Measurements from ENCODE around the gene FOXK2. TPM values are rescaled to one million over a fixed set of nuclear protein-coding genes. Genes with fewer than 3 reads are reported as not detected.
"Not testable (repeated sequence)": the region's sequence is repeated elsewhere in the genome, so short reads cannot be mapped to it uniquely, and the experiment has no call there.

Gene FOXK2
- total and polyA plus RNA-seq, 2 donors (not counting 3 experiments of a cell fraction or from before 2014, with no cell fraction given), result 33.4 to 79.3 TPM

DNA sequence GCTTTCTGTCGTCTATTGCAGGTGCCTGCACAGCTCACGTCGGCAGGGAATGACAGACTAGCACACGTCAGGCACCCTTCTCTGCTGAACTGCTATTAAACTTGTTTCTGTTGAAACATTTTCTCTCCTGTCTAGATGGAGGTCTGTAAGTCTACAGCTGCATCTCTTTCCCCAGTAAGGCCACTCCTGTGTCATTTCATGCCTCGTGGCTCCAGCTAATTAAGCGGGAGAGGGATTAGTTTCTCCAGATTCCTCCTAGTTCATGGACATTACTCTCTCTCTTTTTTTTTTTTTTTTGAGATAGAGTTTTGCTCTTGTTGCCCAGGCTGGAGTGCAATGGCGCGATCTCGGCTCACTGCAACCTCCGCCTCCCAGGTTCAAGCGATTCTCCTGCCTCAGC is 54.5 kb downstream of the FOXK2 start:
- no peak overlapping the region for H3K27ac ChIP-seq (ENCODE audit: insufficient read depth, low read depth, low read length)
- no peak overlapping the region for H2AFZ ChIP-seq (ENCODE audit: low read depth, low read length)
- no peaks in the 10 kb centered on the region for H3K9me1 ChIP-seq (replicated peaks; ENCODE audit: control insufficient read depth, extremely low read depth, insufficient read depth, low read length)
- H3K4me1 ChIP-seq (ENCODE audit: control insufficient read depth, extremely low read depth, insufficient read depth, low read length), result no peaks in the 10 kb centered on the region
- H3K4me3 ChIP-seq (replicated peaks in 1 of 3; ENCODE audit: insufficient read depth in 1 of 3, low read depth in 1 of 3, low read length in 3 of 3), result no peak overlapping the region
- TF ChIP-seq, protein P1, sequence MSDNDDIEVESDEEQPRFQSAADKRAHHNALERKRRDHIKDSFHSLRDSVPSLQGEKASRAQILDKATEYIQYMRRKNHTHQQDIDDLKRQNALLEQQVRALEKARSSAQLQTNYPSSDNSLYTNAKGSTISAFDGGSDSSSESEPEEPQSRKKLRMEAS (IDR thresholded peaks at IDR 0.05; ENCODE audit: insufficient read depth, insufficient read length), result no peak
- TF ChIP-seq FOS (IDR thresholded peaks at IDR 0.05; ENCODE audit: borderline replicate concordance, insufficient read depth, low read length) (no peak), POLR2AphosphoS5 (IDR thresholded peaks at IDR 0.05; ENCODE audit: insufficient read depth, low read depth, low read length) (no peak), MYC (IDR thresholded peaks at IDR 0.05; ENCODE audit: low read depth, low read length) (no peak), POLR2A (IDR thresholded peaks at IDR 0.05; ENCODE audit: low read depth, low read length) (no peak), JUN (IDR thresholded peaks at IDR 0.05; ENCODE audit: borderline replicate concordance, insufficient read depth, insufficient read length, low read depth) (no peak)
- H3K4me2 ChIP-seq (ENCODE audit: insufficient read depth, low read length), result no peak overlapping the region
- BruUV-seq (replicated peaks), result no TSS peak
- DNase-seq (ENCODE audit: low read depth, low spot score) (no peak), FAIRE-seq (no peak)
- H3K27me3 ChIP-seq (ENCODE audit: control insufficient read depth in 2 of 2, insufficient read depth in 2 of 2, low read length in 2 of 2), result no peaks in the 10 kb centered on the region
- peaks cover 21% of the 10 kb centered on the region for H3K79me2 ChIP-seq (ENCODE audit: control insufficient read depth, insufficient read depth, low read length)
- dilution Hi-C loops (cut with MboI; ENCODE audit: extremely low pct_ligation_motif_present, low sequenced_read_pairs), result no loop called here
- H3K9me3 ChIP-seq (replicated peaks; ENCODE audit: control insufficient read depth, insufficient read depth, low read length), result no peaks in the 10 kb centered on the region
- H4K20me1 ChIP-seq (replicated peaks; ENCODE audit: control insufficient read depth, extremely low read depth, insufficient read depth, low read length), result no peaks in the 10 kb centered on the region
- ChIA-PET POLR2A (interaction anchor here (0.5 kb wide), 1 partner anchor 392 kb away, joined by 7 read pairs; no protein-coding TSS in a partner anchor), CTCF (no interaction called here)
- no peak overlapping the region for H3K9ac ChIP-seq (replicated peaks; ENCODE audit: extremely low read depth, insufficient read depth, low read length)
- H3K36me3 ChIP-seq (ENCODE audit: control insufficient read depth in 2 of 2, extremely low read depth in 1 of 2, insufficient read depth in 2 of 2, low read length in 2 of 2), result peaks cover 9 to 41% of the 10 kb centered on the region in 2 experiments
- intact Hi-C loops (cut with micrococcal nuclease), result no loop called here

DNA sequence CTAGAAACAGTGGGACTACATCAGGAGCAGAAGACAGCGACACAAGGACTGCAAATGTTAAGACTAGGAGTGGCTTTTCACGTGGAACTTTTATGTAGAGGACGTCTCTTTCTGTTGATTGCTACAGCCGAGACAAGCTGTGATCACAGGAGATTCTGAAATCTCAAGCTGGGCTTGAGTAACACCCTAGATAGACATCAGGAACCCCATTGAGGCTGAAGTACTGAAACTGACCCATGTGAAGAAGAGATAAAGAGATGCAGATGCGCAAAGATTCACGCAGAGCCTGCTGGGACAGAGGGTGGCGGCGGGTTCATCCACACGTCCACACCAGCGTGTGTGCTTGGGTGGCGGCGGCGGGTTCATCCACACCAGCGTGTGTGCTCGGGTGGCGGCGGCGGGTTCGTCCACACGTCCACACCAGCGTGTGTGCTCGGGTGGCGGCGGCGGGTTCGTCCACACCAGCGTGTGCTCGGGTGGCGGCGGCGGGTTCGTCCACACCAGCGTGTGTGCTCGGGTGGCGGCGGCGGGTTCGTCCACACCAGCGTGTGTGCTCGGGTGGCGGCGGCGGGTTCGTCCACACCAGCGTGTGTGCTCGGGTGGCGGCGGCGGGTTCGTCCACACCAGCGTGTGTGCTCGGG is 56.2 kb downstream of the FOXK2 start:
- H3K27ac ChIP-seq (ENCODE audit: insufficient read depth, low read depth, low read length); H3K9me1 ChIP-seq (replicated peaks; ENCODE audit: control insufficient read depth, extremely low read depth, insufficient read depth, low read length); intact Hi-C loops (cut with micrococcal nuclease); H3K4me2 ChIP-seq (ENCODE audit: insufficient read depth, low read length); H3K9ac ChIP-seq (replicated peaks; ENCODE audit: extremely low read depth, insufficient read depth, low read length); H3K4me1 ChIP-seq (ENCODE audit: control insufficient read depth, extremely low read depth, insufficient read depth, low read length); H3K9me3 ChIP-seq (replicated peaks; ENCODE audit: control insufficient read depth, insufficient read depth, low read length); POLR2A ChIA-PET; H3K4me3 ChIP-seq (replicated peaks in 1 of 3; ENCODE audit: insufficient read depth in 1 of 3, low read depth in 1 of 3, low read length in 3 of 3); H3K27me3 ChIP-seq (ENCODE audit: control insufficient read depth in 2 of 2, insufficient read depth in 2 of 2, low read length in 2 of 2); FAIRE-seq; BruUV-seq (replicated peaks); DNase-seq (ENCODE audit: low read depth, low spot score); H2AFZ ChIP-seq (ENCODE audit: low read depth, low read length); CTCF ChIA-PET; dilution Hi-C loops (cut with MboI; ENCODE audit: extremely low pct_ligation_motif_present, low sequenced_read_pairs); H4K20me1 ChIP-seq (replicated peaks; ENCODE audit: control insufficient read depth, extremely low read depth, insufficient read depth, low read length): not testable (repeated sequence)
- Histone ChIP-seq H3K79me2 (ENCODE audit: control insufficient read depth, insufficient read depth, low read length) (peaks cover 12% of the 10 kb centered on the region), H3K36me3 (ENCODE audit: control insufficient read depth in 2 of 2, extremely low read depth in 1 of 2, insufficient read depth in 2 of 2, low read length in 2 of 2) (peaks cover 9 to 33% of the 10 kb centered on the region in 2 experiments)

Data from endothelial cell of umbilical vein (primary cell).